A549 (cell line): ENCODE results near the gene ARHGEF3.

Experiments used
- BHLHE40 ChIP-seq: IDR thresholded peaks from 2 replicates; pipeline ENCODE4 v1.6.1; 2012; ENCODE audit warnings: low read depth, low read length, inconsistent platforms
- CEBPB ChIP-seq, 2 experiments: fragments of >200 bp in 1 of 2; sonication (Bioruptor Twin) in 1 of 2; formaldehyde crosslinking in 1 of 2; IDR thresholded peaks; 2 replicates each; pipeline ENCODE4 v1.6.1; 2012 to 2016
- CTCF ChIP-seq: fragments of >200 bp; sonication (Bioruptor Twin); formaldehyde crosslinking; IDR thresholded peaks from 3 replicates; pipeline ENCODE4 v1.5.1; 2016
- EP300 ChIP-seq, 2 experiments: fragments of >200 bp; sonication (Bioruptor Twin); formaldehyde crosslinking; IDR thresholded peaks; 2 replicates in 1 of 2; 3 replicates in 1 of 2; pipeline ENCODE4 v1.6.1; 2016 to 2017
- KDM1A ChIP-seq: fragments of 200-600 bp; sonication (generic); IDR thresholded peaks from 2 replicates; pipeline ENCODE4 v1.6.1; 2016; ENCODE audit warnings: low read depth, mild to moderate bottlenecking
- MAZ ChIP-seq: fragments of 150-350 bp; IDR thresholded peaks from 2 replicates; pipeline ENCODE4 v1.6.1; 2014; ENCODE audit warnings: antibody characterized with exemption, low read depth, low read length, borderline replicate concordance
- POLR2AphosphoS2 ChIP-seq: conservative IDR thresholded peaks from 2 replicates; pipeline ENCODE4 v1.6.1; 2012; ENCODE audit warnings: low read length, improper control_type of control experiment, inconsistent platforms
- RAD21 ChIP-seq, 2 experiments: fragments of >200 bp in 1 of 2; sonication (Bioruptor Twin) in 1 of 2; formaldehyde crosslinking in 1 of 2; IDR thresholded peaks in 1 of 2; conservative IDR thresholded peaks in 1 of 2; 2 replicates in 1 of 2; 3 replicates in 1 of 2; pipeline ENCODE4 v1.6.1; 2012 to 2018; ENCODE audit warnings: inconsistent platforms in 1 of 2
- RFX5 ChIP-seq: fragments of 450-650 bp; IDR thresholded peaks from 2 replicates; pipeline ENCODE4 v1.7.1; 2014; ENCODE audit warnings: antibody characterized with exemption, mild to moderate bottlenecking, moderate library complexity
- SMC3 ChIP-seq: fragments of >200 bp; sonication (Bioruptor Twin); formaldehyde crosslinking; IDR thresholded peaks from 3 replicates; pipeline ENCODE4 v1.6.1; 2018; ENCODE audit warnings: inconsistent platforms
- SREBF2 ChIP-seq: fragments of 450-650 bp; IDR thresholded peaks from 2 replicates; pipeline ENCODE4 v1.6.1; 2014; ENCODE audit warnings: mild to moderate bottlenecking, moderate library complexity

GRCh38 chr3:56772952-56773938 lies 28.5 kb downstream of the ARHGEF3 start:
- no peak for TF ChIP-seq CTCF
- no peak for TF ChIP-seq RFX5
- TF ChIP-seq KDM1A, result no peak
- no peak for TF ChIP-seq CEBPB (IDR thresholded peaks at IDR 0.05)
- TF ChIP-seq RAD21 (conservative IDR thresholded peaks at IDR 0.05 in 1 of 2, IDR thresholded peaks at IDR 0.05 in 1 of 2), result no peak
- TF ChIP-seq EP300 (IDR thresholded peaks at IDR 0.05), result no peak
- no peak for TF ChIP-seq MAZ
- TF ChIP-seq POLR2AphosphoS2, result no peak
- TF ChIP-seq SREBF2, result no peak
- TF ChIP-seq BHLHE40, result no peak
- no peak for TF ChIP-seq SMC3
